Measurements from ENCODE around the gene NTNG1. TPM values are rescaled to one million over a fixed set of nuclear protein-coding genes. Genes with fewer than 3 reads are reported as not detected.

The NTNG1 gene
- total RNA-seq, 1 donor from 2014 or later: 0.83 TPM

DNA sequence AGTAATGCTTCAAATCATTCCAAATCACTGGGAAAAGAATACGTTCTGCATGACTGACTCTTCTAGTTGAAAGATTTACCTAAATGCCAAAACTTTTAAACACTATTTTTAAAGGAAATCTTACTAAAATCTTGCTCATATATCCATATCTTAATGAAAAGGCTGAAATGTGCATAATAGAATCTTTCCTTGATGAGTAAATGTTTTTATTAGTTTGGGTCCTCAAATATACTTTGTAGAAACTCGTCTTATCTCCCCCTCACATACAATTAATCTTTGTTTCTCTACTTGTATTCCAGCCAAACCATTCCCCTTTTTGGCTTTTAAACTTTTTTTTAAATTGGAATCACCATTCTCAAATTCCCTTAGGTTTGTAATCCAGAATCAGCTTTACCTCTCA, 110.2 kb downstream of the NTNG1 start:
- TF ChIP-seq CTCF (IDR thresholded peaks at IDR 0.05; ENCODE audit: unreplicated experiment): no peak
- H3K4me3 Mint-ChIP-seq: no peak overlapping the region
- no peak for DNase-seq (ENCODE audit: low spot score in 2 of 2, unreplicated experiment in 2 of 2)

GRCh38 chr1:107251839-107252238, 111.0 kb downstream of the NTNG1 start:
- Mint-ChIP-seq H3K27ac (no peak overlapping the region), H3K36me3 (no peaks in the 10 kb centered on the region), H3K27me3 (ENCODE audit: low read depth) (no peaks in the 10 kb centered on the region), H3K4me1 (peaks cover 26% of the 10 kb centered on the region), H3K9me3 (no peaks in the 10 kb centered on the region), H3K4me3 (no peak overlapping the region)
- DNase-seq (ENCODE audit: low spot score in 2 of 2, unreplicated experiment in 2 of 2): no peak
- no peak for TF ChIP-seq CTCF (IDR thresholded peaks at IDR 0.05; ENCODE audit: unreplicated experiment)

More for the DNA sequence above, 110.2 kb downstream of the NTNG1 start:
- Mint-ChIP-seq H3K36me3 (no peaks in the 10 kb centered on the region), H3K27me3 (ENCODE audit: low read depth) (no peaks in the 10 kb centered on the region), H3K27ac (no peak overlapping the region), H3K9me3 (no peaks in the 10 kb centered on the region), H3K4me1 (peaks cover 26% of the 10 kb centered on the region)

GRCh38 chr1:107252271-107252670, 111.4 kb downstream of the NTNG1 start:
- TF ChIP-seq CTCF (IDR thresholded peaks at IDR 0.05; ENCODE audit: unreplicated experiment): no peak
- no peak for DNase-seq (ENCODE audit: low spot score in 2 of 2, unreplicated experiment in 2 of 2)
- H3K9me3 Mint-ChIP-seq: no peaks in the 10 kb centered on the region
- no peak overlapping the region for H3K4me3 Mint-ChIP-seq
- no peaks in the 10 kb centered on the region for H3K27me3 Mint-ChIP-seq (ENCODE audit: low read depth)
- H3K36me3 Mint-ChIP-seq: no peaks in the 10 kb centered on the region
- H3K4me1 Mint-ChIP-seq: peaks cover 26% of the 10 kb centered on the region
- no peak overlapping the region for H3K27ac Mint-ChIP-seq

GRCh38 chr1:107254306-107254705, 113.5 kb downstream of the NTNG1 start:
- DNase-seq (ENCODE audit: low spot score in 2 of 2, unreplicated experiment in 2 of 2): no peak
- no peak overlapping the region for H3K27ac Mint-ChIP-seq
- TF ChIP-seq CTCF (IDR thresholded peaks at IDR 0.05; ENCODE audit: unreplicated experiment): no peak
- H3K36me3 Mint-ChIP-seq: no peaks in the 10 kb centered on the region
- peaks cover 26% of the 10 kb centered on the region for H3K4me1 Mint-ChIP-seq
- H3K9me3 Mint-ChIP-seq: no peaks in the 10 kb centered on the region
- no peak overlapping the region for H3K4me3 Mint-ChIP-seq
- H3K27me3 Mint-ChIP-seq (ENCODE audit: low read depth): no peaks in the 10 kb centered on the region

GRCh38 chr1:107255469-107255868, 114.6 kb downstream of the NTNG1 start:
- H3K4me1 Mint-ChIP-seq: peaks cover 26% of the 10 kb centered on the region

More at GRCh38 chr1:107255469-107255868, 114.6 kb downstream of the NTNG1 start:
- Mint-ChIP-seq H3K27me3 (ENCODE audit: low read depth) (no peaks in the 10 kb centered on the region), H3K36me3 (no peaks in the 10 kb centered on the region), H3K27ac (no peak overlapping the region), H3K4me3 (no peak overlapping the region), H3K9me3 (no peaks in the 10 kb centered on the region)
- DNase-seq (ENCODE audit: low spot score in 2 of 2, unreplicated experiment in 2 of 2): no peak
- no peak for TF ChIP-seq CTCF (IDR thresholded peaks at IDR 0.05; ENCODE audit: unreplicated experiment)
